ES-I3 (cell line): ENCODE measurements around the gene CLEC2B.

Experiments used
- H3K36me3 ChIP-seq: 2 replicates; pipeline ENCODE4 v1.6.1; 2013; ENCODE audit warnings: mild to moderate bottlenecking, low read length, control low read depth, moderate library complexity; ENCODE audit not compliant: insufficient read depth
- H3K4me1 ChIP-seq: 2 replicates; pipeline ENCODE4 v1.6.1; 2013; ENCODE audit warnings: mild to moderate bottlenecking, control low read depth, low read length; ENCODE audit not compliant: insufficient read depth
- H3K9ac ChIP-seq: 2 replicates; pipeline ENCODE4 v1.6.1; 2013; ENCODE audit warnings: low read depth, mild to moderate bottlenecking, low read length, moderate library complexity
- H3K9me3 ChIP-seq: 2 replicates; pipeline ENCODE4 v1.6.1; 2013; ENCODE audit warnings: mild to moderate bottlenecking, low read length, moderate library complexity; ENCODE audit not compliant: control insufficient read depth, insufficient read depth

The CLEC2B gene

DNA sequence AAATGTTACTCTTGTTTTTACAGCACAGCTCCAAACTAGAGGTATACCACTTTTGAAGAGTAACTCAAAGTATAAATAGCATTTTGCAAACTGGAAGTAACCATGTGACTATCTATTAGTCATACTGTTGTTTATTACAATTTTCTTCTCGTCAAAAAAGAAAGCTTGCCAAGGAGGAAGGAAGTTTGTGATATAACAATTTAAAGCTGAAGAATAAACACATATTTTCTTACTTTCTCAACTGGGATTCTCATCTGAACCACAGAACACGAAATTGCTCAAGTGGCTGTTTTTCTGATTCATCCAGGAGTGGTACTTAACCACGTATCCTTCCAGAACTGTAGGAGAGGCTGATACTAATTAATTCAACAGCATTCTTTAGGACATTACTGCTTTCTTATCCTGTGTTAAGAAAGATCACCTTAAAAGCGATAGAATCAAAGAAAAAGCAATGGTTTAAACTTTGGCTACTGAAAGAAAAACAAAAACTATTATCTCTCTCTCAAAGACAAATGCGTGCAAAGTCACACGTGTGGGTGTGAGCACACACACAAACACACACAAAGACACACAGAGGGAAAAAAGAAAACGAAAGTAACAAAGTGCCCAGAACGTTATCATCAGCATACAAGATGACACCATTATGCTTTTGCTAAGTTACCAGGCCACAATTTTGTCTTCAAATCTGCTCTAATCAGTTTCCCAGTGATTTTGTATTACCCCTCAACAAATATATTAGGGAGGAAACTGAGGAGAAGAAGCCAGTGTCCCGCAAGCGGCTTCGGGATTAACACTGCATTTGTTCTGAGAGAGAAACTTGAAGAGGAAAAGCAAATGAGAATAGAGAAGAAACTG, at the start of gene CLEC2B:
TSS of gene CLEC2B (minus strand) at position 48 of the 855 bp plus-strand sequence.
- no peak within 1 kb of the TSS for H3K9ac ChIP-seq
- H3K9me3 ChIP-seq = no peaks in the 10 kb centered on the region
- no peaks in the 10 kb centered on the region for H3K36me3 ChIP-seq
- H3K4me1 ChIP-seq = peaks cover 11% of the 10 kb centered on the region

- H3K36me3 ChIP-seq = peaks cover 5% of the 10 kb centered on the region; the same call in 1 of the 2 replicates
- no peaks in the 10 kb centered on the region for H3K4me1 ChIP-seq
- H3K9ac ChIP-seq = no peak overlapping the region
- peaks cover 42% of the 10 kb centered on the region for H3K9me3 ChIP-seq
Observed at GRCh38 chr12:9911708-9912107, 42.6 kb upstream of the CLEC2B start.

DNA sequence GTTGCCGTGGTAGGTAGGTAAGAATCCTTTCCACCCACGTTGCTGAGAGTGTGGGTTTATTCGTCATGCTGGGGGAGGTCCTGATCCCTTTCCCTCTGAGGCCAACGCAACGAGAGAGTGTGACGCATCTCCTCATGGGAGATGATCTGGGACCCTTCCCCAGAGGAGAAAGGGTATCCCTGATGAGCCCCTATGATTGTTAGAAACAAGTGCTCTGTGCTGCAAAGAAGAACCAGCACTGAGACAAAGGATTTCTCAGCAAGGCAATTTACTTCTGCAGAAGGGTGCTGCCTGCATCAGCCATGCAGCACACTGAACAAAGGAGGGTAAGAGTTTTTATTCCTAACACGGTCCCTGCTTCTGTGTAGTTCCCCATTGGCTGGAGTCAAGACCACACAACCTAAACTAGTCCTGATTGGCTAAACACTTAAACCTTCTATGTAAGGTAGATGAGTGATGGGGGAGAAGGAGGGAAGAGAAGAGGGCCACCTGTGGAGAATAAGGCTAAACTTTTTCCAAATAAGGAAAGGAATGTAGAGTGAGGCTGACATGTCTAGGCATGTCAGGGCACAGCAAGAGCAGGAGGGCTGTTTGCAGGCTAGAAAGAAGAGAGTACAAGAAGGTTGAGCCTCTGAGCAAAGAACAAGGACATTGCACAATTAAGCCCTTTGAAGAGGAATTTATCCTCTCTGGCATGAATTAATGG, 41.7 kb upstream of the CLEC2B start:
- H3K9me3 ChIP-seq = peaks cover 42% of the 10 kb centered on the region
- H3K36me3 ChIP-seq = peaks cover 5% of the 10 kb centered on the region; the same call in 1 of the 2 replicates
- no peak overlapping the region for H3K9ac ChIP-seq
- H3K4me1 ChIP-seq = no peaks in the 10 kb centered on the region

DNA sequence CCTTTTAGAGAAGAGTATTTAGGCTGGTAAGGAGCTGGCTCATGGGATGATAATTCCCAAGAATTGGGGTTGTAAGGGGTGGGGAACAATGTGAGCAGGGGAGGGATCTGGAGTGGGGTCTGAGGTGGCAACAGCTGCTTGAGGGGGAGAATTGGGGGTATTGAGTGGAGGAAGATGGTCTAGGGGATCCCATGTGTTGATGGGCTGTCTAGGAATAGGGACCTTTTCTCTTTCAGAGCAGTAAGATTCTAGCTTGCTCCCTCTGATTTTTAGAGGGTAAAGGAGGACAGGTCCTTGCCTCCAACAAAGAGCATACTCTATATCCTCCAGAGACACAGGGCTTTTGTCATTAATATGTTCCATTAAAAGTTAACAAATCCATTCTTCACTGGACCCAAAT, 40.6 kb upstream of the CLEC2B start:
- Histone ChIP-seq H3K9me3 (peaks cover 42% of the 10 kb centered on the region), H3K4me1 (no peaks in the 10 kb centered on the region), H3K9ac (no peak overlapping the region), H3K36me3 (peaks cover 5% of the 10 kb centered on the region; the same call in 1 of the 2 replicates)

GRCh38 chr12:9908350-9908749, 39.2 kb upstream of the CLEC2B start:
- peaks cover 42% of the 10 kb centered on the region for H3K9me3 ChIP-seq
- H3K36me3 ChIP-seq = peaks cover 5% of the 10 kb centered on the region; the same call in 1 of the 2 replicates
- no peak overlapping the region for H3K9ac ChIP-seq
- H3K4me1 ChIP-seq = no peaks in the 10 kb centered on the region

- peaks cover 5% of the 10 kb centered on the region; the same call in 1 of the 2 replicates for H3K36me3 ChIP-seq
- H3K4me1 ChIP-seq = no peaks in the 10 kb centered on the region
- no peak overlapping the region for H3K9ac ChIP-seq
- peaks cover 42% of the 10 kb centered on the region for H3K9me3 ChIP-seq
Observed at GRCh38 chr12:9907769-9908168, 38.6 kb upstream of the CLEC2B start.

DNA sequence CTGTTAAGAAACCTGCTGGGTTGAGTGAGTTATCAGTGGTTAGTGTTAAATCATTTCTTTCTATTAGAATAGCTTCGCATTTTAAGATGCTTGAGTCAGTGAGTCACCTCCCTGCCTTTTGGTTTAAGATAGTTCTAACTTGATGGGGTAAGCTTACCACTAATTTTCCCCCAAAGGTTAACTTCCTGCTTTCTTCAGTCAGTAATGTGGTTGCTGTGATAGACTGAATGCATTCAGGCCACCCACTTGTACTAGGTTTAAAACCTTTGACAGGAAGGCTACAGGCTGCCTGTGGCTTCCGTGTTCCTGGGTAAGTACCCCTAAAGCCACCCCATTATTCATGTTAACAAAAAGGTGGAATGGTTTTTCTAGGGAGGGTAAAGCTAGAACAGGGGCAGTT, 37.7 kb upstream of the CLEC2B start:
- Histone ChIP-seq H3K36me3 (peaks cover 2% of the 10 kb centered on the region; the same call in 1 of the 2 replicates), H3K4me1 (no peaks in the 10 kb centered on the region), H3K9me3 (peaks cover 36% of the 10 kb centered on the region), H3K9ac (no peak overlapping the region)

GRCh38 chr12:9902539-9903228, 33.5 kb upstream of the CLEC2B start:
- Histone ChIP-seq H3K4me1 (no peaks in the 10 kb centered on the region), H3K9ac (no peak overlapping the region), H3K9me3 (peaks cover 6% of the 10 kb centered on the region), H3K36me3 (no peaks in the 10 kb centered on the region)

DNA sequence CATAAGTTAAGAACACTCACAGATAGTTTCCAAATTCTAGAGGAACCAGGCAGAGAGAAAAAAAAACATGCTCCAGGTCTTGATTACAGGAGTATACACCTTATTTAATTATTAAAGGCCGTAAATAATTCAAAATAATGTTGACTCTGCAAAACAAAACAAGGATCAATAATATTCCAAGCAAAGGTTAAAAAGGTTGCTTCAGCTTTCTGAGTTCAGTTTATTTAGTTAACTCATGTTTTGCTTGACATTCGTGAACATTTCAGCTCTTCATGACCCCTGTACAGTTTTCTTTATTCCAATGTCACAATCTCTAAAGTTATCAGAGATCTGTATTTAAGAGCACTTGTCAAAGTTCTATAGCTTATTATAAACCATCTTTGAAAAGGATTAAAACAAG, 31.8 kb upstream of the CLEC2B start:
- no peaks in the 10 kb centered on the region for H3K4me1 ChIP-seq
- no peaks in the 10 kb centered on the region for H3K36me3 ChIP-seq
- no peak overlapping the region for H3K9ac ChIP-seq
- H3K9me3 ChIP-seq = no peaks in the 10 kb centered on the region; the same call in none of the 2 replicates

DNA sequence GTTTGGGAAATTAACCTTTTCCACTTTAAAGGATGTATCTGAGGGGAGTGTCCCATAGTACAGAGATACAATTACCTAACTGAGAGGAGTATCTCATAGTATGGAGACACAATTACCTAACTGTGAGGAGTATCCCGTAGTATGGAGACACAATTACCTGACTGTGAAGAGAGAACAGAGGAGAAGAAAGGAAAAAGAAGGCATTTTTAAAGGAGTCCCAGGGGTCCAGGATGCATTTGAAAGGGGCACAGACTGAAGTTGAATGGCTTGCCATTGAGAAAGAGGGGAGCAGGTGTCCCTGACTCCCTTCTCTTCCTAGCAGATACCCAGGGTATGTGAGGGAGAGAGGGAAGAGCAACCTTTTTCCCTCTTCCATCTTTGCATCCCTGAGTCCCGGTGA, 30.1 kb upstream of the CLEC2B start:
- no peaks in the 10 kb centered on the region for H3K36me3 ChIP-seq
- H3K9ac ChIP-seq = no peak overlapping the region
- no peaks in the 10 kb centered on the region; the same call in 1 of the 2 replicates for H3K9me3 ChIP-seq
- H3K4me1 ChIP-seq = no peaks in the 10 kb centered on the region

DNA sequence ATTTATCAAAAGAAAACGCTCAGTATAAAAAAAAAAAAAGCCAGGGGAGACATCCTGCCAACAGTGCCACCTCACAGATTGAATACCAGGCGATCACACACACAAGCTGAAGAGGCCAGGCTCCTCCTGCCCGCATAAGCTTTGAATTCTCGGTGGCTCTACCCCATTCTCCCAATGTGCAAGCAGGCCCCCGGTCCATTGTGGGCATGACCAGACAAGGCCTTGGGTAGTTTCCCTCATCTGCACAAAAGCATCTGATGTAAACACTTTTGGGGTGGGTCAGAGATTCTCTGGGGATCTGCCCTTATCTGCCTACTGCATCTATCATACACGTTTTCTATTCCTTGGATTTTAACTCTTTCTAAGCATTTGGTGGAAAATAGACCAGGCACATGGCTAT, 28.4 kb upstream of the CLEC2B start:
- Histone ChIP-seq H3K36me3 (no peaks in the 10 kb centered on the region), H3K9ac (no peak overlapping the region), H3K9me3 (no peaks in the 10 kb centered on the region; the same call in 1 of the 2 replicates), H3K4me1 (no peaks in the 10 kb centered on the region)

DNA sequence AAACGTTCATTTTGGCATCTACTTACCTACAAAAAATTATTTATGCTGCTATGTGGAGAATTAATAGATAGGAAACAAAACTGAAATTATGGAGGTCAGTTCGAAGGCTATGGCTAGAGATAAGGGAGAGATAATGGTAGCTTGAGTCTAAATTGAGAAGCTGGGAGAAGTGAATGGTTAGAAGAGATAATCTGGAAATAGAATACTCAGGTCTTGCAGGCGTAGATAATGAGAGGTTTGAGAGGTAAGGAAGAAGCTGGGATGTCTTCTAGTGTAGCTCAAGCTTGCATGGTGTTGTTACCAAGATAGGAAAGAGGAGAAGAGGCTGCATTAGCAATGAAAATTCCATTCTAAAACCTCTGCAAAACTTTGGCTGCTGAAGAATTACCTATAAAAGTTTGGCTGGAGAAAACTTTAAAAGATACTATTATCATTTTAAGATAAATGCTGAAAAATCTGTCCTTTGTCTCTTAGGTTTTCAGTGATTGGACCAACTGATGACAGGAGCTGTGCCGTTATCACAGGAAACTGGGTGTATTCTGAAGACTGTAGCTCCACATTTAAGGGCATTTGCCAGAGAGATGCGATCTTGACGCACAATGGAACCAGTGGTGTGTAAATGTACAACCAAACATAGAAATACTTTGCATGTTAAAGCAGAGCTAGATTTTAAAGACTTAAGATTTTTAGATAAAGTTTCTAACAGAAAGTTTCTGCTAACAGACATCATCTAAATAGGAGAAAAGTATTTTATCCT, 26.2 kb upstream of the CLEC2B start:
- no peaks in the 10 kb centered on the region for H3K36me3 ChIP-seq
- H3K4me1 ChIP-seq = no peaks in the 10 kb centered on the region
- no peaks in the 10 kb centered on the region for H3K9me3 ChIP-seq
- H3K9ac ChIP-seq = no peak overlapping the region

GRCh38 chr12:9888665-9889273, 19.6 kb upstream of the CLEC2B start:
- Histone ChIP-seq H3K4me1 (no peaks in the 10 kb centered on the region), H3K9ac (no peak overlapping the region), H3K9me3 (no peaks in the 10 kb centered on the region), H3K36me3 (no peaks in the 10 kb centered on the region)
